GM10266 (cell line): ENCODE data around the gene COL15A1.

Experiments
- DNase-seq: peaks from one replicate; pipeline ENCODE4 v3.0.0; 2012; ENCODE audit errors: extremely low spot score
- CTCF ChIP-seq: IDR thresholded peaks from 2 replicates; pipeline ENCODE4 v1.5.1; 2012; ENCODE audit warnings: mild to moderate bottlenecking, low read depth; ENCODE audit not compliant: control insufficient read depth, insufficient read depth; ENCODE audit errors: missing control alignments

The COL15A1 gene

DNA sequence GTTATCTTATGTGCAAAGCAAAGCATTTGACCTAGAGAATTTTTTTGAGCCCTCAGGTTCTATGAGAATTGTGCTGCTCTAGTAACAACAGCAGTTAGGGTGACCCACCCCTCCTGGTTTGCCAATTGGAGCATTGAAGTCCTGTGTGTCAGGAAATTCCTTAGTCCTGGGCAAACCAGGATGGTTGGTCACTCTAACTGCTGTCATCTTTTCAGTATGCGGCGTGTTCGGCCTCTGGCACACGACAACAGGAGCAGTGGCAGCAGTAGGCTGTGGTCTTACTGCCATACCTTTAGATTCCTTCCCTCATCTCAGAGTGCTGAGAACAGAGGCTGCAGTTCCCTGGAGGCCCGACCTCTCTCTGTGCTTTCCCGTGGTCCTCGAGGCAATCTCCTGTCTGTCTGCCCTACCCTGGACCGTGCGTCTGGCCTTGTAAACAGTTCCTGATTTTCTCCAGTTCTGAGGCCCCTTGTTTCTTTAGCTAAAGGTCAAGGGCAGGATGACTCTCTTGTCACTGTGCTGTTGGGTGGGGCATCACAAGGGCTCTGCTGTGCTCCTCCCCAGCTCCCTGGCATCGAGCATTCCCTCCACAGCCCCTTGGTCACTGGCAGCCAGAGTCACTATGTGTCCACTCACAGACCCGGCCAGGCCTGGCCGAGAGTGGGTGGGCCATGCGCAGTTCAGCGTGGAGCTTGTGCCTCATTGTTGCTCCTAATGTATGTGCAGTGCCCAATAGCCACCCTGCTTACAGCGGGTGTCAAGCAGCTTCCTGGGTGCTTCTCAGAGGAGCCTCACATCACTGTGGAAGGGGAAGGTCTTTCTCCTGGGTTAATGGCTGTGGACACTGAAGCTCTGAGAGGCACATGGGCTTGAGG lies 18.5 kb upstream of the COL15A1 start:
- no peak for TF ChIP-seq CTCF
- DNase-seq = no peak

DNA sequence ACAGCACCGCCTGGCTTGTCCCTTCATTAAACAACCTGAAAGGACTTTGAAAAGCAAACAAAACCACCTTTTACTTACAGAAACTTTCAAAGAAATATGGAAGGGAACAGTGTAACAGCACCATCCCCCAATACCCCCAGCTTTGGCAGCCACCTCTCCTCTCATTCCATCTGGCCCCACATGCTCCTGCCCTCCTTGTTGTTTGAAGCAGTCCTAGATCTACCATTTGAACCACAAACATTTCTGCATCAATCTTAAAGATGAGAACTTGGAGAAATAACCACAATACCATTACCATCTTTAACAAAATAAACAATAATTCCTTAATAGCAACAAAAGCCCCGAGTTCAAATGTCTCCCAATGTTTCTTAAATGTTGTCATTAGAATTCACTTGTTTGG lies 17.8 kb upstream of the COL15A1 start:
- DNase-seq = no peak
- no peak for TF ChIP-seq CTCF

DNA sequence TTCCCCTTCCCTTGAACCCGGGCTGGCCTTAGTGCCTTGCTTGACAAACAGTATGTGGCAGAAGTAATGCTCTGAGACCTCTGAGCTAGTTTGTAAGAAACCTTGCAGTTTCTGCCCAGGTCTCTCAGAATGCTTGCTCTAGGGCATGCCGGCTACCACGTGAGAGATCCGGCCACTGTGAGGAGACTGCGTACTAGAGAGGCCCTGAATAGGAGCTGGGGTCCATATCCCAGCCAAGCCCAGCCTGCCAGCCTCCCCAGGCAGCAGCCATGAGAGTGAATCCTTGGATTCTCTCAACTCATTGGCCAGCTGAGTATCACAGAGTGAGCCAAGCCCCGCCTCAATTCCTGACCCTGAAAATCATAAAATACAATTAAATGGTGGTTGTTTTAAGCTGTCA lies 16.0 kb upstream of the COL15A1 start:
- DNase-seq = no peak
- TF ChIP-seq CTCF = no peak

GRCh38 chr9:98929071-98929470 lies 14.6 kb upstream of the COL15A1 start:
- DNase-seq = no peak
- TF ChIP-seq CTCF = no peak

DNA sequence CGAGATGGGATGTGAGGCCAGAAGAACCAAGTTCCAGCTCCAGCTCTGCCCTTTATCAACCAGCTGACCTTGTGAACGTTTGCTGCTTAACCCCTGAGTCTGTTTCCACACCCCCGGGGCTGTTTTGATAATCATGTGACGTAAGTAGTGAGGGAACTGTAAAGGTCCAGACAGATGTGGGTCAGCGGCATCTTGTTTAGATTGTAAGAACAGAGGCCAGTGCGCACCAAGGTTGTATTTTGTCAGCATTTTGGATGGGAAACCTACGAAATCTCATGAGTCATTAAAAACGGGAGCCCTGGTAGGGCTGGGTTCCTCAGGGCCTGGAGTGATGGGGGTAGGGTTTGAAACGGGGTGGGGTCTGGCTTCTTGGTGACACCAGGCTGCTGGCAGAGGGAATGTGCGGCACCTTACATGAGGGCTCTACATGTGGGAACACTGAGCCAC lies 13.8 kb upstream of the COL15A1 start:
- DNase-seq = no peak
- TF ChIP-seq CTCF = no peak

DNA sequence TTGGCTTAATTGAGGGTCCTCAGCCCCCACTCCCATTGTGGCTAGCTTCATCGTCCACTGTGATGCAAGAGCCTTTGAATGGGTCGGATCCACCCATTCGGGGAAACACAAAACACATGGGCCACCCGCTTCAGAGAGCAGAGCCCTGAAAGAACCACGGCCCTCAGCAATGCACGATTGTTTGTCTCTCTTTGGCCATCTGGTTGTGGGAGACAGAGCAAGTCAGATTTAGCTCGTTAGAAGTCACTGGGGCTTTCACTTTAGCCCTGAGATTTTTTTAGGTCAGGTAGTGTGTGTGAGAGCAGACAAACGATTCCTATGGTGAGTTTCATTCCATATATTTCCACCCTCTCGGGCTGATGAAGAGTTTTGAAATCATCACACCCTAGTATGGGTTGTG lies 12.9 kb upstream of the COL15A1 start:
- DNase-seq = no peak
- no peak for TF ChIP-seq CTCF

DNA sequence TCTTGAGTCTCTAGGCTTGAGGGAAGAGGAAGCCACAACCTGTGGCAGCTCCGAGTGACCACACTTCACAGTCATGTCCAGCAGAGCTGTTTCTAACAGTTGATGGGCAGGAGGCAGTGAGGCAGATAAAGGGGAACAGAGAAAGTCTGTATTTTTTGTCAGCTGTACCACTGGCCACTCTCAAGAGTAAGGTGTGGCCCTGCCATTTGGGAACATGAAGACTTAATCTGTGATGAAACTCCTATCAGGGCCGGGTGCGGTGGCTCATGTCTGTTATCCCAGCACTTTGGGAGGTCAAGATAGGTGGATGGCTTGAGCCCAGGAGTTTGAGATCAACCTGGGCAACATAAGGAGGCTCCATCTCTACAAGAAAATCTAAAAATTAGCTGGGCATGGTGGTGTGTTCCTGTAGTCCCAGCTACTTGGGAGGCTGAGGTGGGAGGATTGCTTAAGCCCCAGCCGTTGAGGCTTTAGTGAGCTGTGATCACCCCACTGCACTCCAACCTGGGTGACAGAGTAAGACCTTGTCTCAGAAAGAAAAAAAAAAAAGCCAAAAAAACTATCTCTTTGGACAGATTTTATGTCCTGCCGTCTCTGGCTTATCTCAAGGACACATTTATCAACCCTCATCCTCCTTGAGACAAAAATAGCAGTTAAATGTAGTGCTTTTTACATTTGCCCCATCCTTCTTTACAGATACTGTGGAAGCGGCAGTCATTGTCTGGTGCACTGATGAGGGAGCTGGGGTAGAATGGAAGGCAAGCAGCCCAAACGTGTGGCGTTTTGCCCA lies 11.9 kb upstream of the COL15A1 start:
- no peak for DNase-seq
- TF ChIP-seq CTCF = no peak
